GM21786 (cell line): ENCODE data around the gene SH3PXD2B.
"Not testable (repeated sequence)": the region's sequence is repeated elsewhere in the genome, so short reads cannot be mapped to it uniquely, and the experiment has no call there.

Source experiments
- ATAC-seq: cut with Tn5 transposase; IDR thresholded peaks from one replicate; pipeline ENCODE4 v1.9.1; 2021; ENCODE audit not compliant: unreplicated experiment

SH3PXD2B gene

DNA sequence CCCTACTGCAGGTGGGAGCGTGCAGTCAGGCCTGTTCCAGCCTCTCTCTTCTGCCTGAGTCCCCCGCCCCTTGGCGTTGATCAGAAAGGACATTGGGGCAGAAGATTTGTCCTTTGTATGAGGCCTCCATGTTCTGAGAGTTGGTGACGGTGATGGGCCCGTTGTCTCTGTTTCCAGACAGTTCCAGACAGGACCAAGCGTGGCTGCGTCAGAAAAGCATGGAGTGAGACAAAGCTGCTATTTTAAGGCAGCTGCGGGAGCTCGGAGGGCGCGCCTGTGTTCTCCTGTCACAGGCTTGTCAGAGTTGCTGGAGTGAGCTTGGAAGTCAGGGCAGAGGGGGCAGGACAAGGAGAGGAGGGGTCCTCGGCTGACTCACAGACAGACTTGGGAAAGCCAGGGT, 32.1 kb upstream of the SH3PXD2B start:
- ATAC-seq, result no peak

DNA sequence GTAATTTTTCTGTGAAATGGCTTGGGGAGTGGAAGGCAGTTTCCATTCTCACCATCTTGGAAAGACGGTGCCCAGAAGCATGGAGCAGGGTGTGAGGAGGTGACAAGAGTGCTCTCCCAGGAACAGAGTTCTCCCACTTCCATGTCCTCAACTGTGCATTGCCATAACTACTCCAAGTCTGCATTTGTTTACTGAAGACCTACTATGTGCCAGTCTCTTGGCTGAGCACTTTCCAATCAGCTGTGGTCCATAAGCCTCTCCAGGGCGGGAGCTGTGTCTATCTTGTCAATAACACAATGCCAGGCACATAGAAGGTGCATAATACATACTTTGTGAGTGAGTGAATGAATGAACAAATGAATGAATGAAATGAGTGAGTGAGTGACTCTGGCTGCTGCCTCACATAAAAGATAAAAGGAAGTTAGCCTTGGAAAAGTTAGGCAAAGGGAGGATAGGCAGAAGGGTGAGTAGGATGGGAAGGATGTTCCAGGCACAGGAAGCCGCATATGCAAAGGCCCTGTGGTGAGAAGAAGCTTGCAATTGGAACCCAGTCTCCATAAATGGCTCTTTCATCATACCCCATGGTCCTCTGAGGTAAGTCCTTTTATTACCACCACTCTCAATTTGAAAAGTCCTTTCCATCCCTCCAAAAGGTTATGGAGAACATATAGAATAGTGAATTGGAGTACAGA, 31.3 kb upstream of the SH3PXD2B start:
- no peak for ATAC-seq

DNA sequence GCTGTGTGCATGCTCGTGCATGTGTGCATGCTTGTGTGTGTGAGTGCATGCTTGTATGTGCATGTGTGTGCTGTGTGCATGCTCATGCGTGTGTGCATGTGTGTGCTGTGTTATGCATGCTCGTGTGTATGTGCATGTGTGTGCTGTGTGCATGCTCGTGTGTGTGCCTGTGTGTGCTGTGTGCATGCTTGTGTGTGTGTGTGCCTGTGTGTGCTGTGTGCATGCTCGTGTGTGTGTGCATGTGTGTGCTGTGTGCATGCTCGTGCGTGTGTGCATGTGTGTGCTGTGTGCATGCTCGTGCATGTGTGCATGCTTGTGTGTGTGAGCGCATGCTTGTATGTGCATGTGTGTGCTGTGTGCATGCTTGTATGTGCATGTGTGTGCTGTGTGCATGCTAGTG, 30.3 kb upstream of the SH3PXD2B start:
- ATAC-seq, result no peak

DNA sequence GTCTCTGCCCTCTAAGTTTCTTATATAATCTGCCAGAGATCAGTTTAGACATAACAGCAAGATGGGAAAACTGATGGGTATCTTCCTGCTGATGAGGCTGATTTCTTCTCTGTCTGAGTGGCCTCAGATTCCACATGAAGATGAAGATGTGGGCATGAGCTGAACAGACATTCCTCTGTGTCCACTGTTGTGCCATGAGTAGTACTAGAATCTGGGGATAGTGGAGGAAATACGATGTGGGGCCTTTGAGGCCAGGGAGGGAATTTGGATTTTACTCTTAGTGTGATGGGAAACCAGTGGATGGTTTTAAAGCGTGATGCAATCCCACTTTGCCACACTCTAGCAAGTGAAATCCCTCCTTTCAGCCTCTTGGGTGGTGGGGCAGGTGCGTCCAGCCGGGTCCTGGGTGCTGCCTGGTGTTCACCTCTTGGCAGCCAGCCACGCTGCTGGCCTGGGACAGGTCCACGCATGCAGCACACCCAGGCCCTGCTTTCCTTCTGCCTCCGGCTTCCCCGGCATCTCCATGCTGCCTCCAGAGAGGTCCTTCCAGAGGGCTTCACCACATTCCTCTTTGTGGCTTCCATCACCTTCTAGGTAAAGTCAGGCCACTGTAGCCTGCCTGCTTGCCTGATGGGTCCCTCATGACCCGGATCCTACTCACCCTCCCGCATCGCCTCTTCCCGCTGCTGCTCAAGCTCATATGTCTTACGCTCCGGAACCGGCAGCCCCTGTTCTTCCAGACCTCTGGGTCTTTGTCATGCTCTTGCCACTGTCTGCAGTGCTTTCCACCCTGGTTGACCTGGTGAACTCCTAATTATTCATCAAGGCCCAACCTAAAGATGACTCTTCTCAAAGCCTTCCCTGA, 28.1 kb upstream of the SH3PXD2B start:
- ATAC-seq, result no peak

DNA sequence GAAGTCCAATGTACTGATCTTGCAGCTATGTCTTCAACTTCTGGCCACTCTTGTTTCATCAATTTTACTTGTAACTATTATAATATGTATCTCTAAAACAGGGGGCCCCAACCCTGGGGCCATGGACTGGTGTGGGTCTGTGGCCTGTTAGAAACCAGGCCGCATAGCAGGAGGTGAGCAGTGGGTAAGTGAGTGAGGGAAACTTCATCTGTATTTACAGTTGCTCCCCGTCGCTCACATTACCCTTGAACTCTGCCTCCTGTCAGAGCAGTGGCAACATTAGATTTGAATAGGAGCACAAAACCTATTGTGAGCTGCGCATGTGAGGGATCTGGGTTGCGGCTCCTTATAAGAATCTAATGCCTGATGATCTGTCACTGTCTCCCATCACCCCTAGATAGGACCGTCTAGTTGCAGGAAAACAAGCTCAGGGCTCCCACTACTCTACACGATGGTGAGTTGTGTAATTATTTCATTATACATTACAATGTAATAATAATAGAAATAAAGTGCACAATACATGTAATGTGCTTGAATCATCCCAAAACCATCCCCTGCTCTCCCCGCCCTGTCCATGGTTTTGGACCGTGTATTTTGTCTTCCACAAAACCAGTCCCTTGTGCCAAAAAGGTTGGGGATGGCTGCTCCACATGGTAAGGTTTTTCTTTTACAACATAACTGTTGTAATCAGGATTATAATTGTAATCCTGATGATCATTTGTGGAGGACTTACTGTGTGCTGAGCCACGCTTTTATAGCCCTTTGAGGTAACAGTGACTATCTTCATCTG, 26.9 kb upstream of the SH3PXD2B start:
- no peak for ATAC-seq

DNA sequence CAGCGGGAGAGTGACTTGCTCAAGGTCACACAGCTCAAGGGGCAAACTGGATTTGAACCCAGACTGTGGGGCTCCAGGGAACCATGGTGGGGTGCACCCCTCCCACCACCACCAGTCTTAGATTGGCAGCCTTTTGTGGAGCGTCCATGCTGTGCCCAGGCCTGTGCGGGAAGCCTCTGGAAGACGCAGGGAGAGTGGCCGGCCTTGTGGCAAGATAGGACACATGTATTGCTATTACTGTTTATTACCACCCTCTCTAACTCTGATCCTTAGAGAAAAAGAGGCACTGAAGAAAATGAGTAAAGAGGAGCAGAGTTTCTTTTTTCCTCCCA, 25.4 kb upstream of the SH3PXD2B start:
- ATAC-seq, result no peak

DNA sequence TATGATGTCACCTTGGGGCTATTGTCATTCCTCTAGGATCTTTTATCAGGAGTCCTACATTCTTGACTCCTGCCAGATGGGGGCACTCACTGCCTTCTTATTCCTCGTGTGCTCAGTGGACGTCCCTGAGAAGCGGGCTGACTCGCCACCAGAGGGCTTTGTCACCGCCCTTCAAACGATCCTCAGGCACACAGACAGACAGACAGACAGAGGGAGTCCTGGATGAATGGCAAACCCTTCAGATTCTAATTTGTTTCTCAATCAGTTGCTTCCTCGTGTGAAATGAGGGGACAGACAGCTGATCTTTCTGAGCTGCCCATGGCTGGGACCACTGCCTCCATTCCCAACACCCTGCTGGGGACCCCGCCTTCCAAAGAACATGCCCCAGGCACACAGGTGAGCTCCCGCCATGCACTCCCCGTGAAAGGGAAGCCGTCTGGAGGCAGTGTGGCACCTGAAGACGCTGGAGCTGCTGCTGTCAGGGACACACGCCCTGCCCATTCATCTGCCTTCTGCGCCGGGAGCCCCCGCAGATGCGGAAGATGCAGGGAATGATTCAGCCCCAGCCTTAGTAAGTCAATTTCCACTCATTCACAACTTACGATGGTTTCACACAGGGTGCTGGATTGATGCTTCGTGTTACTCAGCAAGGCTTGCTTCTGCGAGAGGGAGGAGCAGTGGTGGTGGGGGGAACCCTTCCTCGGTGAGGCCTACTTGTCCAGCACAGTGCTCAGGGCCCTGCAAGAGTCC, 24.9 kb upstream of the SH3PXD2B start:
- ATAC-seq, result no peak

DNA sequence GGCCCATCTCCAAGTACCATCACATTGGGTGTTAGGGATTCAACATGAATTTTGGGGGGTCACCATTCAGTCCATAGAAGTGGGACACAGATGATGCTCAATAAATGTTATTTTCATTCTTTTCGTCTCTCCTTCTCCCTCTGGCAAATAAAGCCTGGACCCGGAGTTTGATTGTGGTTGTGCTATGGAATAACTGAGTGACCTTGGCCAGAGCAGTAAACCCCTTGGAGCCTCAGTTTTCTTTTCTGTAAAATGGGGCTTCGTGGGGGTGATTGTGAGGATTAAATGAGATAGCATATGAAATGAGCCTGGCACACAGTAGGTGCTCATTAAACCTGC, 24.3 kb upstream of the SH3PXD2B start:
- ATAC-seq, result not testable (repeated sequence)

DNA sequence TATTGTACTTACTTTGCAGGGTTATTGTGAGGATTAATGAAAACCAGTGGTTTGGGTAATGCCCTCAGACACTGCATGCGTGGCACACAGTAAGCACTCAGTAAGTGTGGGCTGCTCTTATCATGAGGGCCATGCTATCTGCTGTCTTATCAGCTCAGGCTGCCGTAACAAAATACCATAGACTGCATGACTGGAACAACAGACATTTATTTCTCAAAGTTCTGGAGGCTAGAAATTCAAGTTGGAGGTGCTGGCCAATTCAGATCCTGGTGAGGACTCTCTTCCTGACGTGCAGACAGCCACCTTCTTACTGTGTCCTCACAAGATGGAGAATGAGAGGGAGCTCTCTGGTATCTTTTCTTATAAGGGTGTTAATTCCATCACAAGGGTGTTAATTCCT, 23.9 kb upstream of the SH3PXD2B start:
- no peak for ATAC-seq

DNA sequence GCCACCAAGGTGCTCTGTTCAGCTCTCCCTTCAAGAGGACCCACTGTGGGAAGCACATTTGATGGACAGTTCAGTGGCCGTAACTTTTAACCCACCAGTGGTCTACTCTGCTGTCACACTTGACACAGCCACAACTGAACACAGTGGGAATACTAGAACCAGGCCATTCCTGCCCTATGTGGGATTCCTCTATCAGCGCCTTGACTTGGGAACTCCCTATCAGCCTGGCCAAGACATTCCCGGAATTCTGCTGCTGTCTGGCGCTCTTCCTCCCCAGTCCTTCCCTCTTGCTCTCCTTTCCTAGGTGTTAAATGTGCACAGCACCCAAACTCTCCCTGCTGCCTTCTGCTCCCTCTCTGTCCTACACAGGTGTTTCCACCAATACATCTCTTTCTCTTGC, 23.1 kb upstream of the SH3PXD2B start:
- ATAC-seq, result no peak

DNA sequence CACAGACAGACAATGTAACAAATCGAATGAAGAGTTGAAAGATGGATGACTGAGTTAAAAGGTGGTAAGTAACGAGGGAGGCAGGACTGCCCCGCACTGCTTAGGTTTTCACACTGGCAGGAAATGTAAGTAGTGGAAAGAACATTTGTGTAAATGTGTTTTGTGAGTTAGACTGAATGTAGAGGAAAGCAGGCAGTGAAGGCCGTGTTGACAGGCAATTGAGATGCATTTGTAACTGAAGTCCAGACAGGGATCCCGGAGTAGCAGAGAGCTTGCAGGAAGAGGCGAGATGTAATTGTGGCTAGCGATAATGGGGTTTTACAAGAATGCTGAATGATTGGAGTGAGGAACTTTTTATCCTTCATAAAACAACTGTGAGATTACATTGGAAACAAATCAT, 20.0 kb upstream of the SH3PXD2B start:
- ATAC-seq, result no peak

DNA sequence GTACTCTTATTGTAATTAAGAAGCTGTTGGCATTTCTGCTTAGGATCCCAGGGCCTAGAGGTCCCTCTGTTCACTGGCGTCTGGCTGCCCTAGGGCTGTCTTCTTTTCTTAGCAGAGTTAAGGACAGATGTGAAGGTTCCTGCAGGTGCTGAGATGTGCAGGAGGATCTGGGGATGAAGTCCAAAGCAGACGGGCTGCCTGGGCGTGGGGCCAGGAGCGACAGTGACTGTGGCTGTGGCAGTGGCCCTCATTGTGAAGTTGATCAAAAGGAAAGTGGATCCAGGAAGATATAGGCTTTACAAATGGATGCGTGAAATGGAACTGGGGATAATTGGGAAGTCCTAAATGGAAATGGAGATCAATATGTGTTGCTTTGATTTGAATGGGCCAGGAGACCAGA, 19.1 kb upstream of the SH3PXD2B start:
- no peak for ATAC-seq

DNA sequence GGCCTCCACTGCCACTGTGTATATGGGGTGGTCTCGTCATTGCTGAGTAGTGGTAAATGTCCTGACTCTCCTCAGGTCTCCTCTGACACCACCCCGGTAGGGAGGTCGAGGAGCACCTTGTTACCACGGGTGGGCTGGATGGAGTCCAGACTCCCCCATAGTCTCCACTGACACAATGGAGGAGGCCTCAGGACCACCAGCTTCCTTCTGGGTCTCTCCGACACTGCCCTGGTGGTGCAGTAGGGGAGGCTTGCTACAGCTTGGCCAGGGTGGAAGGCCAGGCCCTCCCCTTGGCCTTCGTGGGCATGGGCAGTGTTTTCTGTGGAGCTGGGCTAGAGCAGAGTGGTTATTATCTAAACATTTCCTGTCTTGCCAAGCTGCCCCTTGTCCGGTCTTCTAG, 15.4 kb upstream of the SH3PXD2B start:
- no peak for ATAC-seq

DNA sequence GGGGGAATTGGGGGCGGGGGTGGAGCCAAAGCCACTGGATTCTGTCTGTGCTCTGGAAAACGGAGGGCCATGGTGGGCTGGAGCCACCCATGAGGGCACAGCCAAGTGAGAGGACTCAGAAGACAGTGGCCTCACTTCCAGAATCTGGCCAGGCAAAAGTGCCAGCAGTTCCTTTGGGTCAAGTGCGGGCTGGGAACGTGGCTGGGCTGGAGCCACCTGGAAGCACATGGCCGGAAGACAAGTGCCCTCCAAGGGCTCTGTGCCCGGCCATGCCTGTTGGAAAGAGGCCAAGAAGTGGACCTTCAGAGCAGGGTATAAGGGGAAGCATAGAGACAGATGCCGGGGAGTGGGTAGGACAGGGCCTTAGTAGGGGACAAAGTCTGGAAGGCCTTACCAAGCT, 11.7 kb upstream of the SH3PXD2B start:
- no peak for ATAC-seq

DNA sequence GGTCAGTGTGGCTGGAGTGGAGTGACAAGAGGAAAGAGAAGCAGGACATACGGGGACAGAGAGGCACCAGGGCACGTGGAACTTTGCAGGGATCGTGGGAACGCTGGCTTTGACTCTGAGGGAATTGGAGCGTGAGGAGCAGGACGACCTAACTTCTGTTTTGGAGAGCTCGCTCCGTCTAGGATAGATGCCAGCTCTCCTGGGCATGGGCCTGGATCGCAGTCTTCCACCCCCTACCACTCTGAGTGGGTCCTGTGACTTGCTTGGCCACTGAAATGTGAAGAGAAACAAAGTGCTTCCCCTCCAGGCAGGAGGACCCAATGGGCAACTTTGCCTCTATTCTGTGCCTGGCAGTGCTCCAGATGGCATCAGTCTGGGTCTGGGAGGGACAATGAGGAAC, 8.7 kb upstream of the SH3PXD2B start:
- no peak for ATAC-seq

DNA sequence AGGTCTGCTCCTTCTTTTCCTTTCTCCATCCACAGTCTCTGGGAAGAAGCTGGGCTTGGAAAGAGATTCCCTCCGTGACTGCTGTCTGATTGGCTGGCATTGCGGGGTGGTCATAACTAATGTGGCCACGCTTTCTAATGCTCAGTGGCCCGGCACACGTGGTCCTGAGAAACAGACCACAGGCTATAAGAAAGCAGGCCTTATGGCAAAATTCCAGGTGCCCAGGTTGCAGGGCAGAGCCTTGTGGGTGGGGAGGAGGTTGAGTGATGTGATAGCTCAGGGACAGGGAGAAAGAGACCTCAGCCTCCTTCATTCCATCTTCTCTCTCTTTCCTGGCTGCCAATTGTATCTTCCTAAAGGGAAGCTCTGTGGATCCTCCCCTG, 5.4 kb upstream of the SH3PXD2B start:
- no peak for ATAC-seq

DNA sequence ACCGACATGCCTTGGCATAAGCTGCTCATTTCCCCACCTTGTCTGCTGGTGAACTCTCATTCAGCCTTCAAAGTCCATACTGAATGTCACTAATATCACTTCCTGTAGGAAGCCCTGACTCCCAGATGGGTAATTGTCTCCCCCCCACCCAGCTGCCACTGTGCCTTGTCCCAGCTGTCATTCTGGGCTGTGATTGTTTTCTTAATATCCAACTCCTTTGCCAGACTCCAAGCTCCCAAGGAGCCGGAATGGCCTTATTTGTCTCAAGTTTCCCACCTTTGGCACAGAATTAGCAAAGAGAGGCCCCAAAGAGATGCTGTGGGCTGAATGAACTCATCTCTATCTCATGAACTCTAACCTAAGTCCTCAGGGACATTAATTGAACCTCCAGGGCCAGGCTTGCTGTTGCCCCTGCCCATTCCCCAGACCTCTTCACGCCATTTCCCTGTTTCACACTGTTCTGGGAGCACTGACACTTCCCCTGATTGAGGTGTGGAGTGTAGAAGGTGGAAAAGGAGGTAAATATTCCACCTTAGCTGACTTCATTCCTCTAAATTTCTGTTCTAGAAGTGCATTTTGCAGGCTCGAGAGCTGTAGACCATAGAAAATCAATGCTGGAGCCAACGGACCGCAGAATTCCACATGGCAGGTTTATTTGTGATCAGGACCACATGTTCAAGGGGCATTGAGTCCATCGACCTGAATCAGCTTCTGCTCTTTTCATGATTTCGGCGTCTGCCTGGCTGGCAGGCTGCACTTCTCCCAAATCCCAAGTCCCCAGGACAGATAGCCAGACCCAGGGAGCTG, 4.9 kb upstream of the SH3PXD2B start:
- no peak for ATAC-seq

DNA sequence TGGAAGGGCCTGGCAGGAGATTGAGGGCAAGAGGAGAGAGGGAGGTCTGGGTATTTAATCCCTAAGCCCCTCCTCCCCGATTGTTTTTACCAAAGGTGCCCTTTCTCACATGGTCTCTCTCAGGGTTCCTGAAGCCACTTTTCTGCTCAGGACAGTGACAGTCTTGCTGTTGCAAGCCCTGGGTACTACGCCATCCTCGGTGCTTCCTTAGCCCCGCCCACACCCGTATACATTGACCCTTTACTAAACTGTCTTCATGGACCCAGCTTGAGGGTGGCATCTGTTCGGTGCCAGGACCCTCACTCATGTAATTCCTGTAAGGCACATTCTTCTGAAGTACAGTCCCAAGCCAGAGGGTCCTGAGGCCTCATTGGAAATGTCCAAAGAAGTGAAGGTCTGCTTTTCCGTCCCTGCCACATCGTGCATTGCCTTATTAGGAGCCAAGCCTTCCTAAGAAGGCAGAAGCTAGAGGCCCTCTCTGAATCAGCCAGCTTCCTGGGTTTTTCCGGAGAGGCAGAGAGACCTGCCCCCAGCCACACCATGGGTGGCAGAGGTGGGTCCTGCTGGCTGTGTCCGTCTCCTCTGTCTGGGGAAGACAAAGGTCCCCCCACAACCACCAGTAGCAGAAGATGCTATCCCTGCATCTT, 1.9 kb upstream of the SH3PXD2B start:
- no peak for ATAC-seq

DNA sequence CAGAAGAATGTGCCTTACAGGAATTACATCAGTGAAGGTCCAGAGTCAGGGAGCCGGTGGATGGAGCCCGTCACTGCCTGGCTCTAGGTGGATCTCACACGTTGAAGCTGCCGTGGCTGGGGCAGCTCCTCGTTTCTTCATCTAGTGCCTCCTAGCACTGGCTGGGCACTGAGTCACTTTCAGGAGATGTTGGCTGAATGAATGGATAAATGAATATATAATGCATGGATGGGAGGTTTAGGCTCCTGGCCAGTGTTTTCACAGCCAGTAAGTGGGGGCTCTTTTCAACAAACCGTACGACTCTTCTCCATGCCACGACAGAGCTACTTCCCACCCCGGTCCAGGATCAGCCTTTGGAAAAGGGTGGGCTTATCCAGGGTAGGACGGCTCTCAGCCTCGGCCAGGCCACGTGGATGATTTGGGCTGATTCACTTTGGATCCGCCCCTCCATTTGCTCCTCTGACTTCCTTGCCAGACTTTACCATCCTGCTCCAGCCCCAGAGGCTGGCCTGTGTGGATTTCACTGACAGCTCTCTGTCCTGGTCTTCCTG, 1.3 kb upstream of the SH3PXD2B start:
- no peak for ATAC-seq

DNA sequence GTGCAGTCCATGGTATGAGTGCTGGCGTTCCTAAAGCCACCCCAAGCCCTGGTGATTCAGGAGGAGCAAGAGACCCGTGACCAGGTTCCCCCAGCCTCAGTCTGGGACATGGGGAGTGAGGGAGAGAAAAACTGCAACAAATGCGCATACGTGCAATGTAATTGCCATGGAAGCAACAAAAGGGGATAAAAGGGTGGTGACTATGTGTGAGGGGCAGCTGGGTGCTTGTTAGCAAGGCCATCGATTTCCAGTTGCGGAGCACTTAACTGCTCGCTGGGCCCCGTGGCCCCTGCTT, 709 bp upstream of the SH3PXD2B start:
- ATAC-seq, result no peak
